ENCODE data around the gene MYO7A. TPM values are rescaled to one million over a fixed set of nuclear protein-coding genes. Genes with fewer than 3 reads are reported as not detected.

MYO7A gene
- total RNA-seq, 2 experiments from 2014 or later, result 0.61 to 0.63 TPM

GRCh38 chr11:77119531-77119936, 8.5 kb upstream of the MYO7A start:
- no peak overlapping the region for H3K4me3 Mint-ChIP-seq
- H3K9me3 Mint-ChIP-seq, result no peaks in the 10 kb centered on the region
- Histone ChIP-seq H3K27ac (ENCODE audit: low read depth in 1 of 2, low read length in 2 of 2) (no peak overlapping the region), H3K9me3 (ENCODE audit: control insufficient read depth in 1 of 2, insufficient read depth in 1 of 2, low read length in 2 of 2) (no peaks in the 10 kb centered on the region), H3K4me1 (ENCODE audit: insufficient read depth, low read length) (no peaks in the 10 kb centered on the region), H3K27me3 (ENCODE audit: control insufficient read depth in 1 of 2, insufficient read depth in 2 of 2, low read length in 2 of 2) (no peaks in the 10 kb centered on the region), H3K4me3 (ENCODE audit: low read length) (no peak overlapping the region), H3K36me3 (ENCODE audit: insufficient read depth, low read length) (no peaks in the 10 kb centered on the region)
- DNase-seq (no peak), ATAC-seq (ENCODE audit: poor library complexity) (no peak)
- H3K27ac Mint-ChIP-seq, result no peak overlapping the region
- ChIA-PET POLR2A (no interaction called here), CTCF (no interaction called here)
- H3K27me3 Mint-ChIP-seq, result no peaks in the 10 kb centered on the region
- intact Hi-C loops (cut with DNase I, micrococcal nuclease), result no loop called here
- H3K4me1 Mint-ChIP-seq (ENCODE audit: low read depth), result no peaks in the 10 kb centered on the region
- H3K36me3 Mint-ChIP-seq (ENCODE audit: low read depth), result no peaks in the 10 kb centered on the region
- no peak for TF ChIP-seq CTCF (IDR thresholded peaks at IDR 0.05)

GRCh38 chr11:77120571-77120970, 7.5 kb upstream of the MYO7A start:
- H3K4me1 ChIP-seq (ENCODE audit: insufficient read depth, low read length), result no peaks in the 10 kb centered on the region
- no peak overlapping the region for H3K4me3 Mint-ChIP-seq
- ChIA-PET CTCF (no interaction called here), POLR2A (no interaction called here)
- DNase-seq (no peak), ATAC-seq (ENCODE audit: poor library complexity) (no peak)
- H3K36me3 Mint-ChIP-seq (ENCODE audit: low read depth), result no peaks in the 10 kb centered on the region
- no peaks in the 10 kb centered on the region for H3K27me3 Mint-ChIP-seq
- H3K36me3 ChIP-seq (ENCODE audit: insufficient read depth, low read length), result no peaks in the 10 kb centered on the region
- no peak overlapping the region for H3K4me3 ChIP-seq (ENCODE audit: low read length)
- no peak overlapping the region for H3K27ac Mint-ChIP-seq
- intact Hi-C loops (cut with DNase I, micrococcal nuclease), result no loop called here
- no peak overlapping the region for H3K27ac ChIP-seq (ENCODE audit: low read depth in 1 of 2, low read length in 2 of 2)
- no peaks in the 10 kb centered on the region for H3K9me3 ChIP-seq (ENCODE audit: control insufficient read depth in 1 of 2, insufficient read depth in 1 of 2, low read length in 2 of 2)
- no peak for TF ChIP-seq CTCF (IDR thresholded peaks at IDR 0.05)
- no peaks in the 10 kb centered on the region for H3K9me3 Mint-ChIP-seq
- H3K27me3 ChIP-seq (ENCODE audit: control insufficient read depth in 1 of 2, insufficient read depth in 2 of 2, low read length in 2 of 2), result no peaks in the 10 kb centered on the region
- no peaks in the 10 kb centered on the region for H3K4me1 Mint-ChIP-seq (ENCODE audit: low read depth)

GRCh38 chr11:77121096-77121640, 6.9 kb upstream of the MYO7A start:
- no peak for ATAC-seq (ENCODE audit: poor library complexity)
- CTCF ChIA-PET, result no interaction called here
- H3K27ac Mint-ChIP-seq, result no peak overlapping the region

More at GRCh38 chr11:77121096-77121640, 6.9 kb upstream of the MYO7A start:
- no peak for DNase-seq
- no peaks in the 10 kb centered on the region for H3K27me3 ChIP-seq (ENCODE audit: control insufficient read depth in 1 of 2, insufficient read depth in 2 of 2, low read length in 2 of 2)
- TF ChIP-seq CTCF (IDR thresholded peaks at IDR 0.05), result no peak
- no peaks in the 10 kb centered on the region for H3K4me1 ChIP-seq (ENCODE audit: insufficient read depth, low read length)
- Mint-ChIP-seq H3K27me3 (no peaks in the 10 kb centered on the region), H3K36me3 (ENCODE audit: low read depth) (no peaks in the 10 kb centered on the region), H3K4me3 (no peak overlapping the region), H3K9me3 (no peaks in the 10 kb centered on the region), H3K4me1 (ENCODE audit: low read depth) (peaks cover under 1% of the 10 kb centered on the region)
- POLR2A ChIA-PET, result no interaction called here
- H3K9me3 ChIP-seq (ENCODE audit: control insufficient read depth in 1 of 2, insufficient read depth in 1 of 2, low read length in 2 of 2), result no peaks in the 10 kb centered on the region
- no peak overlapping the region for H3K27ac ChIP-seq (ENCODE audit: low read depth in 1 of 2, low read length in 2 of 2)
- H3K4me3 ChIP-seq (ENCODE audit: low read length), result no peak overlapping the region
- intact Hi-C loops (cut with DNase I, micrococcal nuclease), result no loop called here
- H3K36me3 ChIP-seq (ENCODE audit: insufficient read depth, low read length), result no peaks in the 10 kb centered on the region

Measured in CD4-positive, alpha-beta T cell (primary cell).